Activated naive CD4-positive, alpha-beta T cell treated with anti-CD3 and anti-CD28 coated beads, Interleukin-2, amount 10 ng/mL, durations not matched to agents 7 days and 5 days (primary cell): ENCODE measurements around the gene GDNF.

Experiments used
- CTCF ChIA-PET: fragments of 350-600 bp; sonication (Branson Sonifier 250); formaldehyde crosslinking; loops from one replicate; lab custom pipeline; 2021; ENCODE audit warnings: antibody characterized with exemption; lab: Charles Lee
- DNase-seq: peaks from one replicate; pipeline ENCODE4 v3.0.0-alpha.2; 2020
- H3K27ac Mint-ChIP-seq: one replicate; pipeline ENCODE4 v1.8.0; 2021; ENCODE audit warnings: mild to moderate bottlenecking, moderate library complexity, mixed read lengths
- H3K27me3 Mint-ChIP-seq: one replicate; pipeline ENCODE4 v1.8.0; 2021; ENCODE audit warnings: mild to moderate bottlenecking, mixed read lengths
- H3K36me3 Mint-ChIP-seq: one replicate; pipeline ENCODE4 v1.8.0; 2021; ENCODE audit warnings: mixed read lengths
- H3K4me1 Mint-ChIP-seq: one replicate; pipeline ENCODE4 v1.8.0; 2021; ENCODE audit warnings: mixed read lengths
- H3K4me3 Mint-ChIP-seq: one replicate; pipeline ENCODE4 v1.8.0; 2021; ENCODE audit warnings: mild to moderate bottlenecking, moderate library complexity, mixed read lengths
- H3K9me3 Mint-ChIP-seq: one replicate; pipeline ENCODE4 v1.8.0; 2021; ENCODE audit warnings: mixed read lengths

The GDNF gene

DNA sequence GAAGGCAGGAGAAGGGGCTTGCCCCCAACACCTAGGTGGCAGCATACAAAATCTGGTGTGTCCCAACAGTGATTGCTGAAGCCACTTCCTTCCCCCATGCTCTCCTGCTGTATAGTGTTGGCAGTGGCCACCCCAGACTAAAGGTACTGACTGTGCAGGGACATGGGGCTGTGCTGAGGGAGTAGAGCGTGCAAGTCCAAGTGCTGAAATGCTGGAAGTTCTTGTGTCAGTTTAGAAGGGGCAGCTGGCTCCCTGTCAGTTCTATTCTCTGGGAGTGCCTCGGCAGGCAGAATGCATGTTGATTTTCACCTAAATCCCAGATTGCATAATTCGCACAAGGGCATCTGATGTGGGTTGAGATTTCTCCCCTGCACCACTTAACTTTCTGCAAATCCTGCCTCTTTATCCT is 68.6 kb downstream of the GDNF start:
- Mint-ChIP-seq H3K36me3 (peaks cover 4% of the 10 kb centered on the region), H3K27me3 (no peaks in the 10 kb centered on the region), H3K9me3 (peaks cover 16% of the 10 kb centered on the region), H3K4me3 (no peak overlapping the region), H3K27ac (no peak overlapping the region), H3K4me1 (no peaks in the 10 kb centered on the region)
- CTCF ChIA-PET, result interaction anchor here (0.6 kb wide), 1 partner anchor 928 kb away, joined by 3 read pairs; no protein-coding TSS in a partner anchor
- no peak for DNase-seq

DNA sequence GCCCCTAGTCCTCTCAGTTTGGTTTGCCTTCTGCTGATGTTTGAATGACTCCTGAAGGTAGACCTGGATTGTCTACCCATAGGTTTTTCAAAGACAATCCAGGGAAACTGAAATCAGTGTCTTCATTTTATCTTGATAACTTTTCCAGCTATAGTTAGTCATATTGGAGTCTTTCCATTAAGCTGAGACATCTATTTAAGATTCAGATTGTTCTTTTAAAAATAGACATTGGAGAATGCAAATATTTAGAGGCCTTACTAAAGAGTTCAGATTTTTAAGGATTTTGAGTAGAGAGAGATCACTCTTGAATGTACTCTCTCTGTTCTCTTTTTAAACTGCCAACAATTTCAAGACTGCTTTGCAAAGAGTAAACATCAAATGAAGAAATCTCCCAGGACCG is 69.1 kb downstream of the GDNF start:
- Mint-ChIP-seq H3K4me1 (no peaks in the 10 kb centered on the region), H3K27me3 (no peaks in the 10 kb centered on the region), H3K36me3 (peaks cover 4% of the 10 kb centered on the region), H3K27ac (no peak overlapping the region), H3K4me3 (no peak overlapping the region), H3K9me3 (peaks cover 12% of the 10 kb centered on the region)
- no peak for DNase-seq
- CTCF ChIA-PET, result interaction anchor here (0.6 kb wide), 1 partner anchor 928 kb away, joined by 3 read pairs; no protein-coding TSS in a partner anchor

DNA sequence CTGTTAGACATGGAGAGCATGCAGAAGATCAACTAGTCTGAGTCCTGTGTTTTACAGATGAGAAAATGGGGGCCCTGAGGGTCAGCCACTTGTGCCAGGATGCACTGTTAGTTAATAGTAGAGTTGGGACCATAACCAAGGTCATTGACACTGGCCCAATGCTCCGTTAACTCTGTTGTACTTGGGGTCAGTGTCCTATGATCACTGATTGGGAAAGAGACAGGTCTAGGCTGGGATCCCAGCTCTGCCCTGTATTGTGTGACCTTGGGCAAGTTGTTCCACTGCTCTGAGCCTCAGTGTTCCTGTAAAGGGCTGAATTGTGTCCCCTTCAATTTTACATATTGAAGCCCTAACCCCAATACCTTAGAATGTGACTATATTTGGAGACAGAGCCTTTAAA is 70.0 kb downstream of the GDNF start:
- no peak overlapping the region for H3K27ac Mint-ChIP-seq
- H3K4me3 Mint-ChIP-seq, result no peak overlapping the region
- H3K36me3 Mint-ChIP-seq, result peaks cover under 1% of the 10 kb centered on the region
- CTCF ChIA-PET, result no interaction called here
- no peaks in the 10 kb centered on the region for H3K4me1 Mint-ChIP-seq
- no peaks in the 10 kb centered on the region for H3K27me3 Mint-ChIP-seq
- peaks cover 9% of the 10 kb centered on the region for H3K9me3 Mint-ChIP-seq
- DNase-seq, result no peak

DNA sequence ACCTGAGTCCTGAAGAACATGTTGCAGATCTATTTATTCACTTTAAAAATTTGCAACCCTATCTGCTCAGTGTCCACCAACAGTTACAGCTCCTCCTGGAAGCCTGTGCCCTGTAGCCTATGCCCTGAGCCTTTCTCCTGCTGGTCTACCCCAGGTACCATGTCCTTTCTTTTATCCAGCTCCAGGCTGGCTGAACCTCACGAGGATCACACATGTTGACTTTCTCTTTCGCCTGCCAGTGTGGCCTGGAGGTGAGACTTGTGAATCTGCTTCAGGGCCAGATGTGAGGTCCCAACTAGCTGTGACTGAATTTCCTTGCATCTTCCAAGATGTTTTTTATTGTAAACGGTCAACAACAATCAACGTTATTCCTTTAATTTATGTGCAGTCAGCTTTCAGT is 70.7 kb downstream of the GDNF start:
- CTCF ChIA-PET, result no interaction called here
- H3K27ac Mint-ChIP-seq, result no peak overlapping the region
- H3K4me1 Mint-ChIP-seq, result no peaks in the 10 kb centered on the region
- DNase-seq, result no peak
- peaks cover 7% of the 10 kb centered on the region for H3K9me3 Mint-ChIP-seq
- H3K4me3 Mint-ChIP-seq, result no peak overlapping the region
- no peaks in the 10 kb centered on the region for H3K36me3 Mint-ChIP-seq
- H3K27me3 Mint-ChIP-seq, result no peaks in the 10 kb centered on the region

DNA sequence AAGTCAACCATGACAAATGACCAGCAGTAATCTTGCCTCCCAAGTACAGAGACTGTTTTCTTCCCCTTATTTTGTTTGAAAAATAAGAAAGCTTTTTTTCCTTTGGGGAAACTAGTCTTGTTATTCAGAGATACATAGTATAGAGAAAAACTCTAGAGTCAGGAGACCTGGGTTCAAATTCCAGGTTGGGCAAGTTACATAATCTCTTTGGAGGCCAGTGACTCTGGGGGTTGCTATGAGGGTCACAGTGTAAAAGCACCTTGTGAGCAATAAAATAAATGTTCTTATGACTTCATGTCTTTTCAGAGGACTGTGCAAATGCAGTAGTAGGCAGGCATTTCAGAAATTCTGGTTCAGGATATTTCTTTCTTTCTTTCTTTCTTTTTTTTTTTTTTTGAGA is 71.5 kb downstream of the GDNF start:
- no peak overlapping the region for H3K4me3 Mint-ChIP-seq
- no peak overlapping the region for H3K27ac Mint-ChIP-seq
- CTCF ChIA-PET, result no interaction called here
- no peaks in the 10 kb centered on the region for H3K4me1 Mint-ChIP-seq
- peaks cover 2% of the 10 kb centered on the region for H3K9me3 Mint-ChIP-seq
- no peak for DNase-seq
- H3K27me3 Mint-ChIP-seq, result no peaks in the 10 kb centered on the region
- H3K36me3 Mint-ChIP-seq, result no peaks in the 10 kb centered on the region

DNA sequence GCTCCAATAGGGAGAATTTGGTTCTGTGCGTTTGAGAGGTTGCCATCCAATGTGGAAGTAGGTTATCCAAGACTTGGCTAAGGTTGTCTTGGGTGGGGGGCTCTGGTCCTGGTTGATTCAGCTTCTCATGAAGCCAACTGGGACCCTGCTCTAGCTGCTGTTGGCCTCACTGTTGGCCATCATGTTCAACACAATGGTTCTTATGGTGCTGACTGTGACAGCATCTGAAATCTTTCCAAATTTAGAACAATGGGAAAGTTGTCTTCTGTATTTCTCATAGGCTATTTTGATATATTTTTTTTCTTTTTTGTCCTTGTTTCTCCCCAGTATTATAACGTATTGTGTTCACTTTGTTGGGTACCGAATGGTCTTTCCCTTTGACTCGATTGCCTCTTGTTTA is 71.9 kb downstream of the GDNF start:
- no peak overlapping the region for H3K27ac Mint-ChIP-seq
- no peak for DNase-seq
- CTCF ChIA-PET, result no interaction called here

DNA sequence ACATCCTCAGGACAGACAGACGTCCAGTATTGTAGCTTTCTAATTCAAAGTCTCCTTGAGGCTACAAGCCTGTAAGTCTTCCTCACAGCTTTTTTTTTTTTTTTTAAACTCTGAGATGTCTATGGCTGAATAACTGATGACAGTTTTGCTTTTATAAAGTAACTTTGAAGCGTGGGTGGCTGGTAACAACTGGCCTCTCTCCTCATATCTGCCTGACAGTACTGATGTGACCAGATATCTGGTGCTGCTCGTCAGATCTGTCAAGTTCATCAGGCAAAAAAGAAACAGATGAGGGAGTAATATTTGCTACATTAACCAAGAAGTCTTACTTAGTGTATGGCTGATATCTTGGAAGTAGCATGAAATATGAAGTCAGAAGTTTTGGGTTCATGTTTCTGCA is 72.6 kb downstream of the GDNF start:
- CTCF ChIA-PET, result interaction anchor here (0.8 kb wide), 1 partner anchor 229 kb away, joined by 4 read pairs; no protein-coding TSS in a partner anchor
- no peak for DNase-seq
- Mint-ChIP-seq H3K27ac (no peak overlapping the region), H3K4me1 (no peaks in the 10 kb centered on the region), H3K4me3 (no peak overlapping the region), H3K27me3 (no peaks in the 10 kb centered on the region), H3K36me3 (no peaks in the 10 kb centered on the region), H3K9me3 (no peaks in the 10 kb centered on the region)

More for the DNA sequence above, 71.9 kb downstream of the GDNF start:
- no peaks in the 10 kb centered on the region for H3K4me1 Mint-ChIP-seq
- H3K4me3 Mint-ChIP-seq, result no peak overlapping the region
- H3K27me3 Mint-ChIP-seq, result no peaks in the 10 kb centered on the region
- H3K36me3 Mint-ChIP-seq, result no peaks in the 10 kb centered on the region
- no peaks in the 10 kb centered on the region for H3K9me3 Mint-ChIP-seq
